Measurements from ENCODE around the gene ARFGEF2.

GRCh38 chr20:49001741-49002140 lies 80.2 kb downstream of the ARFGEF2 start:
- TF ChIP-seq CTCF (IDR thresholded peaks at IDR 0.05) (no peak), ZFX (IDR thresholded peaks at IDR 0.05; ENCODE audit: borderline replicate concordance) (no peak)
